PC-9 (cell line): ENCODE measurements around the gene TOGARAM2. TPM values are rescaled to one million over a fixed set of nuclear protein-coding genes. Genes with fewer than 3 reads are reported as not detected.
"Not testable (repeated sequence)": the region's sequence is repeated elsewhere in the genome, so short reads cannot be mapped to it uniquely, and the experiment has no call there.

Source experiments
- BruUV-seq: library from RNA; stranded (reverse); fragments of 400-500 nt; replicated peaks from 2 replicates; lab custom pipeline; 2021; lab: Mats Ljungman, UMichigan
- CTCF ChIA-PET: fragments of 300-600 bp; sonication (Branson Sonifier 250); formaldehyde crosslinking; loops from one replicate; lab custom pipeline; 2022; ENCODE audit warnings: antibody characterized with exemption; lab: Charles Lee
- POLR2A ChIA-PET: fragments of 300-600 bp; sonication (Branson Sonifier 250); formaldehyde crosslinking; loops from one replicate; lab custom pipeline; 2022; ENCODE audit warnings: antibody characterized with exemption; ENCODE audit not compliant: unreplicated experiment; lab: Charles Lee
- DNase-seq, 2 experiments: peaks; one replicate each; pipeline versions ENCODE4 v3.0.0 to v3.0.0-alpha.2; 2015 to 2022; ENCODE audit warnings: mixed read lengths in 1 of 2
- H2AFZ ChIP-seq: fragments of 200-600 bp; sonication (generic); 2 replicates; pipeline ENCODE4 v1.8.1; 2017; ENCODE audit warnings: antibody characterized with exemption
- H3F3A ChIP-seq: fragments of 200-600 bp; sonication (generic); 2 replicates; pipeline ENCODE4 v1.8.1; 2017; ENCODE audit warnings: antibody characterized with exemption, mild to moderate bottlenecking, low read depth; ENCODE audit not compliant: insufficient read depth
- H3K27ac ChIP-seq: fragments of 200-600 bp; sonication (generic); 2 replicates; pipeline ENCODE4 v1.6.1; 2016; ENCODE audit warnings: mixed run types
- H3K27me3 ChIP-seq: fragments of 200-600 bp; sonication (generic); 2 replicates; pipeline ENCODE4 v1.6.1; 2016; ENCODE audit warnings: low read depth, mixed run types; ENCODE audit not compliant: insufficient read depth
- H3K36me3 ChIP-seq: fragments of 200-600 bp; sonication (generic); 2 replicates; pipeline ENCODE4 v1.6.1; 2016; ENCODE audit warnings: low read depth, mixed run types
- H3K4me1 ChIP-seq: fragments of 200-600 bp; sonication (generic); replicated peaks from 2 replicates; pipeline ENCODE4 v1.6.1; 2016; ENCODE audit warnings: mixed run types; ENCODE audit not compliant: insufficient read depth
- H3K4me2 ChIP-seq: fragments of 200-600 bp; sonication (generic); 2 replicates; pipeline ENCODE4 v1.6.1; 2017; ENCODE audit warnings: mixed run types
- H3K4me3 ChIP-seq: fragments of 200-600 bp; sonication (generic); 2 replicates; pipeline ENCODE4 v1.6.1; 2016; ENCODE audit warnings: mixed run types
- H3K79me2 ChIP-seq: fragments of 200-600 bp; sonication (generic); 2 replicates; pipeline ENCODE4 v1.6.1; 2017; ENCODE audit warnings: low read depth, mixed run types
- H3K9me2 ChIP-seq: fragments of 200-600 bp; sonication (generic); 2 replicates; pipeline ENCODE4 v1.8.1; 2017; ENCODE audit warnings: mild to moderate bottlenecking; ENCODE audit not compliant: insufficient read depth
- H3K9me3 ChIP-seq: fragments of 200-600 bp; sonication (generic); 2 replicates; pipeline ENCODE4 v1.8.1; 2016; ENCODE audit warnings: low read depth; ENCODE audit not compliant: insufficient read depth
- H4K20me1 ChIP-seq: fragments of 200-600 bp; sonication (generic); 2 replicates; pipeline ENCODE4 v1.8.1; 2017; ENCODE audit not compliant: insufficient read depth
- CTCF ChIP-seq: fragments of 200-600 bp; sonication (generic); conservative IDR thresholded peaks from 2 replicates; pipeline ENCODE4 v1.6.1; 2017; ENCODE audit warnings: mixed run types, antibody characterized with exemption, mild to moderate bottlenecking, moderate library complexity
- EZH2 ChIP-seq: fragments of 200-600 bp; sonication (generic); IDR thresholded peaks from 2 replicates; pipeline ENCODE4 v1.8.0; 2017; ENCODE audit warnings: antibody characterized with exemption, low read depth
- intact Hi-C: fragments of 100-400 bp; cut with micrococcal nuclease; formaldehyde crosslinking; loops from one replicate; pipeline ENCODE4 v1.10.0; 2022; ENCODE audit not compliant: unreplicated experiment
- total RNA-seq: library from RNA; stranded (reverse); gene quantifications from 2 replicates; pipeline ENCODE4 v1.2.3, GENCODE V29; 2021

Gene TOGARAM2
- total RNA-seq, 1 experiment from 2014 or later = 0.44 TPM

DNA sequence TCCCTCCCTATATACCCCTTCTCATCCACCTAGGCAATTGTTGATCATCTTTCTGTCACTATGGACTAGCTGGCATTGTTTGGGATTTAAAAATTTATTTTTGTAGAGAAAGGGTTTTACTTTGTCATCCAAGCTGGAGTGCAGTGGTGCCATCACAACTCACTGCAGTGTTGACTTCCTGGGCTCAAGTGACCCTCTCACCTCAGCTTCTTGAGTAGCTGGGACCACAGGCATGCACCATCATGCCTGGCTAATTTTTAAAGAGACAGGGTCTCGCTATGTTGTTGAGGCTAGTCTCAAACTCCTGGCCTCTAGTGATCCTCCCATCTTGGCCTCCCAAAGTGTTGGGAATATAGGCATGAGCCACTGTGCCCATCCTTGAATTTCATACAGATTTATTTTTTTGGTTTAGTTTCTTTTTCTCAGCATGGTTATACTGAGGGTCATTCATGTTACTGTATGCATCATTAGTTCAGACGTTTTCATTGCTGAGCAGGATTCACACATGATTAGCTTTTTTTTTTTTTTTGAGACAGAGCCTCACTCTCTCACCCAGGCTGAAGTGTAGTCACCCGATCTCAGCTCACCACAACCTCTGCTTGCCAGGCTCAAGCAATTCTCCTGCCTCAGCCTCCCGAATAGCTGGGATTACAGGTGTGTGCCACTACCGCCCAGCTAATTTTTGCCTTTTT is 101.9 kb downstream of the TOGARAM2 start:
- Histone ChIP-seq H3K9me3 (no peaks in the 10 kb centered on the region), H3K4me1 (no peaks in the 10 kb centered on the region), H3K27me3 (no peaks in the 10 kb centered on the region), H3K36me3 (no peaks in the 10 kb centered on the region), H3K4me2 (no peak overlapping the region), H3F3A (no peaks in the 10 kb centered on the region), H3K79me2 (no peaks in the 10 kb centered on the region), H3K9me2 (no peaks in the 10 kb centered on the region), H4K20me1 (no peaks in the 10 kb centered on the region), H3K4me3 (no peak overlapping the region), H2AFZ (no peak overlapping the region), H3K27ac (no peak overlapping the region)
- DNase-seq = no peak
- no TSS peak for BruUV-seq
- TF ChIP-seq CTCF (no peak), EZH2 (no peak)
- ChIA-PET CTCF (no interaction called here), POLR2A (no interaction called here)
- intact Hi-C loops = no loop called here

- ChIA-PET POLR2A (no interaction called here), CTCF (no interaction called here)
- Histone ChIP-seq H4K20me1 (no peaks in the 10 kb centered on the region), H3K4me2 (no peak overlapping the region), H2AFZ (no peak overlapping the region), H3K4me1 (no peaks in the 10 kb centered on the region), H3K79me2 (no peaks in the 10 kb centered on the region), H3K27ac (no peak overlapping the region), H3K36me3 (no peaks in the 10 kb centered on the region), H3K27me3 (no peaks in the 10 kb centered on the region), H3K9me3 (no peaks in the 10 kb centered on the region), H3K9me2 (no peaks in the 10 kb centered on the region), H3F3A (no peaks in the 10 kb centered on the region), H3K4me3 (no peak overlapping the region)
- TF ChIP-seq EZH2 = no peak
- TF ChIP-seq CTCF = no peak
- BruUV-seq = no TSS peak
- intact Hi-C loops = no loop called here
- no peak for DNase-seq
Observed at GRCh38 chr2:29084554-29084953, 103.5 kb downstream of the TOGARAM2 start.

GRCh38 chr2:29090311-29090710 is 109.2 kb downstream of the TOGARAM2 start:
- CTCF ChIA-PET = interaction anchor here (0.8 kb wide), 1 partner anchor 78 kb away, joined by 7 read pairs; no protein-coding TSS in a partner anchor
- BruUV-seq, H4K20me1 ChIP-seq: not testable (repeated sequence)

GRCh38 chr2:29096969-29097368 is 115.9 kb downstream of the TOGARAM2 start:
- no peak for TF ChIP-seq EZH2
- no peak for TF ChIP-seq CTCF
- no peak for DNase-seq
- H3F3A ChIP-seq = no peaks in the 10 kb centered on the region
- no peaks in the 10 kb centered on the region for H3K79me2 ChIP-seq
- no peak overlapping the region for H3K4me2 ChIP-seq
- H3K4me3 ChIP-seq = no peak overlapping the region
- no peaks in the 10 kb centered on the region for H3K36me3 ChIP-seq
- no peaks in the 10 kb centered on the region for H3K9me3 ChIP-seq
- no peaks in the 10 kb centered on the region for H3K4me1 ChIP-seq
- intact Hi-C loops = no loop called here
- no peak overlapping the region for H3K27ac ChIP-seq
- no peaks in the 10 kb centered on the region for H4K20me1 ChIP-seq
- no peak overlapping the region for H2AFZ ChIP-seq
- BruUV-seq = no TSS peak
- POLR2A ChIA-PET = no interaction called here
- no peaks in the 10 kb centered on the region for H3K9me2 ChIP-seq
- CTCF ChIA-PET = interaction anchor here (0.6 to 1.0 kb wide), 2 partner anchors 10 to 62 kb away, joined by 3 to 8 read pairs; no protein-coding TSS in a partner anchor
- no peaks in the 10 kb centered on the region for H3K27me3 ChIP-seq

More at GRCh38 chr2:29090311-29090710, 109.2 kb downstream of the TOGARAM2 start:
- intact Hi-C loops, H2AFZ ChIP-seq, H3K4me1 ChIP-seq, H3K4me3 ChIP-seq, H3F3A ChIP-seq, POLR2A ChIA-PET, H3K27me3 ChIP-seq, H3K9me3 ChIP-seq, H3K27ac ChIP-seq, H3K4me2 ChIP-seq, H3K9me2 ChIP-seq, H3K79me2 ChIP-seq, H3K36me3 ChIP-seq: not testable (repeated sequence)
- peak in 1 of 2 experiments; percentile 33 for DNase-seq
